IMR-90 (cell line): ENCODE data around the gene OR2H2.
A peak's percentile ranks its signal among the peaks of the same experiment; 100 is the strongest.

Experiments used
- BHLHE40 ChIP-seq: fragments of 150-350 bp; IDR thresholded peaks from 2 replicates; pipeline ENCODE4 v1.6.1; 2016; ENCODE audit warnings: mild to moderate bottlenecking, low read depth, low read length
- CEBPB ChIP-seq: IDR thresholded peaks from 2 replicates; pipeline ENCODE4 v1.6.1; 2012; ENCODE audit warnings: low read depth, low read length, improper control_type of control experiment
- CTCF ChIP-seq: conservative IDR thresholded peaks from 2 replicates; pipeline ENCODE4 v1.5.1; 2012; ENCODE audit warnings: mild to moderate bottlenecking, low read depth, low read length, improper control_type of control experiment
- ELK1 ChIP-seq: fragments of 150-350 bp; IDR thresholded peaks from 2 replicates; pipeline ENCODE4 v1.6.1; 2016; ENCODE audit warnings: low read depth, mild to moderate bottlenecking, low read length, moderate library complexity, borderline replicate concordance
- FOS ChIP-seq: fragments of 150-350 bp; IDR thresholded peaks from 2 replicates; pipeline ENCODE4 v1.6.1; 2016; ENCODE audit warnings: low read depth, low read length
- MAFK ChIP-seq: IDR thresholded peaks from 2 replicates; pipeline ENCODE4 v1.6.1; 2012; ENCODE audit warnings: low read depth, low read length, improper control_type of control experiment
- MXI1 ChIP-seq: IDR thresholded peaks from 2 replicates; pipeline ENCODE4 v1.6.1; 2012; ENCODE audit warnings: low read depth, mild to moderate bottlenecking, low read length, moderate library complexity, borderline replicate concordance
- NFE2L2 ChIP-seq: fragments of 150-350 bp; IDR thresholded peaks from 2 replicates; pipeline ENCODE4 v1.6.1; 2016; ENCODE audit warnings: low read depth, mild to moderate bottlenecking, low read length
- POLR2A ChIP-seq: IDR thresholded peaks from 2 replicates; pipeline ENCODE4 v1.6.1; 2012; ENCODE audit warnings: mild to moderate bottlenecking, low read depth, low read length
- RAD21 ChIP-seq: IDR thresholded peaks from 2 replicates; pipeline ENCODE4 v1.6.1; 2012; ENCODE audit warnings: low read length, improper control_type of control experiment
- RCOR1 ChIP-seq: IDR thresholded peaks from 2 replicates; pipeline ENCODE4 v1.6.1; 2012; ENCODE audit warnings: mild to moderate bottlenecking, low read length, improper control_type of control experiment; ENCODE audit not compliant: insufficient replicate concordance
- RFX5 ChIP-seq: IDR thresholded peaks from 2 replicates; pipeline ENCODE4 v1.8.0; 2012; ENCODE audit warnings: low read depth, mild to moderate bottlenecking, low read length, moderate library complexity
- SMC3 ChIP-seq: fragments of 150-350 bp; IDR thresholded peaks from 2 replicates; pipeline ENCODE4 v1.6.1; 2016; ENCODE audit warnings: low read depth, mild to moderate bottlenecking, antibody characterized with exemption, low read length, moderate library complexity

DNA sequence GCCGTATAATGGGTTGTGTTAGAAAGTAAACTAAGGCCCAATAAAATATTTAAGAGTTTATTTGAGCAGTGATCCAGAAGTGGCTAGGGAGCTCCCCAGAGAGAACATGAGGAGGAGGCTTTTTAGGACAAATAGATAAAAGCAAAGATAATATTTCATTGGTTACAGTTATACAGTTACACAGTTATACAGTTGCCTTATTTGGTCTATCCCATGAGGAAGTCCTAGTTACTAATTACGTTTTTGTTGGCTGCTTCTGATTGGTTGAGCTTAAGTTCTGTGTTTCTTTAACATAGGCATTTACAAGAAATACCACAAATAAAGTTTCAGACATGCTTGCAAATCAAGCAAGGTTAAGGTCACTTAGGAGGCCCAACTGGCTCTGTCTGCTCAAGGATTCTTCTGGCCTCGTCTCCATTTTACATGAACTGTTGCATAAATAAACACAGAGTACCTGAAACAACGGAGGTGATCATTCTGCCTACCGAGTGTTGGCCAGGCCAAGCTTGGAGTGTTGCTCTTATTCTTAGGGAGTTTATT lies 32.3 kb upstream of the OR2H2 start:
- TF ChIP-seq POLR2A: no peak
- TF ChIP-seq CTCF: no peak
- no peak for TF ChIP-seq ELK1
- TF ChIP-seq SMC3: no peak
- TF ChIP-seq RFX5: peak; percentile 98
- TF ChIP-seq RAD21: no peak
- TF ChIP-seq BHLHE40: no peak
- no peak for TF ChIP-seq FOS
- TF ChIP-seq MXI1: no peak
- TF ChIP-seq CEBPB: no peak
- TF ChIP-seq RCOR1: no peak
- TF ChIP-seq MAFK: no peak
- no peak for TF ChIP-seq NFE2L2
